GM19452 (cell line): ENCODE measurements around the gene RGMB.

ENCODE experiments used
- ATAC-seq: cut with Tn5 transposase; IDR thresholded peaks from one replicate; pipeline ENCODE4 v1.9.1; 2021; ENCODE audit not compliant: unreplicated experiment

Gene RGMB

DNA sequence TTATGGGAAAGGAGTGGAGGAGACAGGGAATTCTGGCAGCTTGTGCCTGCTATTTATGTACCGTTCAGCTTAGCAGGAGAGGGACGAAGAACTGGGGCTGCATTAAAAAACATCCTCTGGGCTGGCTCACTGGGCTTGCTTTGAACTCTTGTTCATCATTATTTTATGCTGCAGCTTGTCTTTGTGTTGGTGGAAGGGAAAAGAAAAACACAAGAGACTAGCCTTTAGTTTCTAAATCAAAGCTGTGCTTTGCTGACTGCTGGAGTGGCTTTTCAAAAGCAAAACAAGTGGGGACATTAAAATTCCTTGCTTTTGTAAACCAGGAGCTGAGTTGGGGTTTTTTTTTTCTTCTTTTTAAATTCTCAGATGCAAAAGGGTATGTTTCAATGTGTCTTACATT is 5.9 kb upstream of the RGMB start:
- no peak for ATAC-seq

DNA sequence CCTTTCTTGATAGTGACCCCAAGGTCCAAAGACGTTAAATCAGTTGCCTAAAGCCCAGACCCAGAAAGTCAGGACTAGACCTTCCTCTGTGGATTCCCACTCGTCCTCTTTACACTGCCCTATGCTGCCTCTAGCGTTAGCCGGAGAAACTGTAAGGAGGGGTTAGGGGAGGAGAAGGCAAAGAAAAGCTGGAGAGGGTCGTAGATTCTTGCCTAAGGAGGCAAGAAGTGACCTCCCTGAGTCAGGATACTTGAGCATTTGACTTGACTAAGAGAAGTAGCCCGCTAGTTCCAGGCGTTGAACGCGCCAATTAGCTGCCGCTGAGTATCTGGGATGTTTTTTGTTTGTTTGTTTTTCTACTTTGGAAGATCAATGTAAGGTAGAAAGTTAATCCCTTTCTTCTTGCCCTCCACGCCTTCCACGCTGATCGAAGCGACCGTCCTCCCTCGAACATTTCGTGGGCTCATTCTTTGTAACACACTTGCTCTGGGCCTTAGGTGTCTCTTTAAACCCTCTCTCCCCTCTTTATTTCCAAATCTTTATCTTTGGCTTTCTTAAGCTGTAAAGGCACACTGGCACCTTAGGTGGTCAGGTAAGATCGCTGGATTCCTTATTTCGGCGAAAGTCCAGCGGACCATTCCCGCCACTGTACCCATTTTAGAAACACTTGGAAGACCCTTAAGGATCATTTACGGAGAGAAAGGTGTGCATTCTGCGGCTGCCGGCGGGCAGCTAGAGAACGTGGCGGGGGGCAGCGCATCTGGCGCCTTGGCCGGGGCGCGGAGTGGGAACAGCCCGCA is 5.1 kb upstream of the RGMB start:
- ATAC-seq: peak; percentile 37

DNA sequence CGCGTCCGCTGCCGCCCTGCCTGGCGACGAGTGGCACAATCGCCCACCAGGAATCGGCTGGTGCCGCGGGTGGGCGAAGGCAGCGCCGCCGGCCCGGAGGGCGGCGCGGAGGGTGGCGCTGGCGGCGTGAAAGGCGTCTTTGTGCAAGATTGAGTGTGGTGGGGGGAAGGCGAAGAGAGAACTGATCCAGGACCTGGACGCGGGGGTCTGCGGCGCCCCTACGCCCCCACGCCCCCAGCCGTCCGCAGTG is 4.6 kb upstream of the RGMB start:
- no peak for ATAC-seq

DNA sequence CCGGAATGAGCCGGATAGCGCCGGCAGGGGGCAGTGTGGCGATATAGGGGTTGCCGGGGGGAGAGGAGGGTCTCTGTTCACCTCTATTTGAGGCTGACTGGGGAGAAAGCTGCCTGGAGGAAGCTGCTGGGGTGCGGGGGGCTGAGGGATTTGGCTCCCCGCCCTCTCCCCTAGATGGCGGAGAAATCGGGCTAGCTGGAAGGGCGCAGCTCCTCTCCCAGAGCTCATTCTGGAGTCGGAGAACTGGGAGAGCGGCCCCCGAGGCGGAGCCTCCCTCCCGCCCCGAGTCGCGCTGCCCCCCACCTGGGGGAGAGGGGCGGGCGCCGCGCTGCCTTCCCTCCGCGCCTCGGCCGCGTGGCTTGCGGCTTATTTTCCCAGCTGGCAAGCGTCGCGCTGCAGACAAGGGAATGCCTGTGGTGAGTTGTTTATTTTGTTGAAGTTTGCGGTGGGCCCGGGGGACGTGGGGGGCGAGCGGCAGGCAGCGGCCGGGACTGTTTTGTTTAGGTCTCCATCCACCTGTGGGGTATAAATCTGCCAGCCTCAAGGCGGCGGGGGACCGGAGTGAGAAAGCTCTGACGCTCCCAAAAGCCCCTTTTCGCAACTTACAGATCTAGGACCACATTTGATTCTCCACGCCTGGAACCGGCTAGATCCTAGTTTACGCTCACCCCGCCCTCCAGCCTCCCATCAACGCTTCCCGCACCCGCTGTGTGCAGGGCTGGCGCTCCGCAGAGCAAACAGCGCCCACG is 4.1 kb upstream of the RGMB start:
- ATAC-seq: no peak

DNA sequence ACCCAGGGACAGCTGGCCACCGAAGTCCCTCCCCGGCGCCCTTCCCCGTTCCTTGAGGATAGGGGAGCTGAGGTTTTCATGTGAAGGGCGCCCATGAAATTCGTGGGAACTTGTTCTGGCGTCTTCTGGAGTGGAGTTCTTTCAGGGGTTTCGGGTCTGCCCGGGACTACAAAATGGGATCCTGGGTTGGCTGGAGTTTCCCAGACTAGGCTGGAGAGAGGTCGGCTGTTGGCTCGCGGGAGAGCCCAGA is 3.6 kb upstream of the RGMB start:
- ATAC-seq: no peak

DNA sequence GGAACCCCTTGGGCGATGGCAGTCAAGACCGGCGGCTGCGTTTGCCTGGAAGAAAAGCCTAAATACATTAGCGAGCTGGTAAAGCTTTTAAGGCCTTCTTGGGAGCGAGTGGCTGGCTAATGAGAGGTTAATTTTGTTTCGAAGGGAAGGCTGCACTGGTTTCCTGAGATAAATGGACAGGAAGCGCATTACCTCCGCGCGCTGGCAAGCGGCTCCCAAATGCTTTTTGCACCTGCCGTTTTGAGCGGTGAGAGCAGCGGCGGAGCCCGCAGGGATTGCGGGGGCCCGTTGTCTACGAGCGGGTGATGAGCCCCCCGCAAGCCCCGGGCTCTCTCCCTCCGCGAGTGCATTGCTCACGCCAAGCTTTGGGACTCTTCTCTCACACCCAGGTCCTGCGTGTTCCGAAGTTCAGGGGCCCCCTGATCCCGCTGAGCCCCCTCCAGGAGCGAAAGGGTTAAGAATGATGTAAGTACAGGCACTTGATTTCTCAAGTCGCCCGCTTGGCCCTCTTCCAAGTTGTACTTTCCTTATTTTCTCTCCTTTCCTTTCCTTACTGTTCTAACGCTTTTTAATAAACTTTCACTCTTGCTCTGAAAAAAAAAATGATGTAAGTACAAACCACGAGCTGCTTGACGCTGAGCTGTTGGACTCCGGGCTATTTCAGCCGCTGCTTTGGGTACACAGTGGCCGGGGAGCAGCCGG is 3.1 kb upstream of the RGMB start:
- peak; percentile 8 for ATAC-seq

DNA sequence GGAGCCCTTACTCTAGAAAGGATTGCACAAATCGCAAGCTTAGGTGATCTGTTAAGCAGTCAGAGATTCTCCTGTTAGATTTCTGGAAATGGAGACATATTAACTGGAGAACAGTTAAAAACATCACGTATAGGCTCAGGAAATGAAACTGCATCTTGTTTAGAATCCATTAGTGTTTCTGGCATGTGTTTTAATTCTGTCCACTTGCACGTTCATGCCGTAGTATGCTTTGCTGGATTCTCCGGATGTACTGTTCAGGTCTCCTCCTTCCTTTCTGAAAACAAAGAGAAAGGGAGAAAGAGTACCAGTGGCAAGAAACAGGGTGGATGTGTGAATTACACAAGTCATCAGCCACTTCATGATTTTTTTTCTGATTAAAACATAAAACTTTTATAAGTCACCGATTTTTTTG is 2.5 kb upstream of the RGMB start:
- ATAC-seq: no peak

DNA sequence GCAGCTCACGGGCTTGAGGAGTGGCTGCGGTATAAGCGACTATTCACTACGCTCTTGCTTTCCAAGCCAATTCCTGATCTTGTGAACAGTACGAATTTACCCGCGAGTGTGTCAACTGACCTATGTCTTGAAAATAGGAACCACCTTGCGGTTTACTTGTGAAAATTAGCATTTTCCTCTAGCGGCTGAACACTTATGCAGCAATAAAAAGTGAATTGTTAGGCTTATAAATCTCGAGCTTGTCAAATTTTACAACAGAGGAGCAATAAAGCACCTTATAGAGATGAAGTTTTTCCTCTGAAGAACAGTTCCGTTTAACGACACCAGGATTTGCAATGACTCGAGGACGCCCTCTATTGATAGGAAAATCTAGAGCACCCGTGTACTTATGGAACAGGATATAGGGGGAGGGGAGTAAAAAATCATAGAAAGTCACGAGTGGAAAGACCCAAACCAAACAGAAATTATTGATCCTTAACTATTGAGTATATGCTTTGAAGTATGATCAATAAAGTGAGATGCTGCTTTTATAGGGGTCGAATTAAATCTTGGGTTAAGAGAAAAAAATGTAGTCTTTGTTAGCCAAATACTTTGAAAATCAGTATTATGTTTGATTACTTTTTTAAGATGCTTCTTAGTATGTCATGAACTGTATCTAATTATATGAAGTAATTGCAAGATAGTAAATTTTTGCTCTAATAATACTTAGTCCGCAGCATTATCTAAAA is 1.9 kb upstream of the RGMB start:
- ATAC-seq: no peak

DNA sequence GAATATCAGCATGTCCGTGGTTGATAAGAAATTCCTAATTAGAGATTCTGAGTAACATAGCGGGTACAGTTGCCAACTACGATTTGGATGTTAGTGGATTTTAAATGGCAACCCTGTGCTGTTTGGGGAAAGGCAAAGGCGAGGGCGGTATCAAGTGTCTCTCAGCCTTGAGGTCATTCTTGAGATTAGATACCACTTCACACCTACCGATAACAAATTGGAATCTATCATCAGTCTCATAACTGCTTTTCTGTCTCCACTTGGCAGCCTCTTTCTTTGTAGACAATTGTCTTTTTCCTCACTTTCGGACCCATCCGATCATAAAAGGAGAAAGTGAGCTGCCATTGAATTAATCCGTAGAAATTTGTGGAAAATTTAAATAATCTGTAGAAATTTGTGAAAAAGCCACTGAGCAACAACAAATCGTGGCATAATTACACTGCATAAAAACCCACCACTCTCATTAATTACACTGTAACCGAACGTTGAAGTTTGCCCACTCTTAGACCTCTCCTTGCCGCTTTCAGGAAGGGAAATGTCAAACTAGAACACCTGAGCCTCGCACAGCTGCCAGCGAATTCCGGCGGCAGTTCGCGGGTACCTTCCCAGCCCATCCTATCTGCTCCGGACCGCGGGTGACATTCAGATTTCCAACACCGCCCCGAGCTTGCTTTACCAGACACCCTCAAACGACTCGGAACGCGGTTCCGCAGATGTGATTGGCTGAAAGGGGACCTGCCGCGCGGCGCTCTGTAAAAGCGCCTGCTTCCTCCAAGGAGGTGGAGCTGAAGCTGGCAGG is 849 bp upstream of the RGMB start:
- peak; percentile 9 for ATAC-seq

DNA sequence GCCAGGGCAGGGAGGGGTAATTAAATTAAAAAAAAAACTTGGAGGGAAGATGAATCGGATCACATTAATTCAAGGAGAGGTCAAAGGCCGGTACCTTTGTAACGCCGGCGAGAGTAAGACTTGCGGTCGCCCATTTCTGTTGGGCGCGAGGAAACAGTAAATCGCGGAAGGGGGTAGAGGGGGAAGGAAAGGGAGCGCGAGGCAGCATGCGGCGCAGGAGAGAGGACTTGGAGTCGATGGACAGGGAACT is 324 bp upstream of the RGMB start:
- no peak for ATAC-seq

DNA sequence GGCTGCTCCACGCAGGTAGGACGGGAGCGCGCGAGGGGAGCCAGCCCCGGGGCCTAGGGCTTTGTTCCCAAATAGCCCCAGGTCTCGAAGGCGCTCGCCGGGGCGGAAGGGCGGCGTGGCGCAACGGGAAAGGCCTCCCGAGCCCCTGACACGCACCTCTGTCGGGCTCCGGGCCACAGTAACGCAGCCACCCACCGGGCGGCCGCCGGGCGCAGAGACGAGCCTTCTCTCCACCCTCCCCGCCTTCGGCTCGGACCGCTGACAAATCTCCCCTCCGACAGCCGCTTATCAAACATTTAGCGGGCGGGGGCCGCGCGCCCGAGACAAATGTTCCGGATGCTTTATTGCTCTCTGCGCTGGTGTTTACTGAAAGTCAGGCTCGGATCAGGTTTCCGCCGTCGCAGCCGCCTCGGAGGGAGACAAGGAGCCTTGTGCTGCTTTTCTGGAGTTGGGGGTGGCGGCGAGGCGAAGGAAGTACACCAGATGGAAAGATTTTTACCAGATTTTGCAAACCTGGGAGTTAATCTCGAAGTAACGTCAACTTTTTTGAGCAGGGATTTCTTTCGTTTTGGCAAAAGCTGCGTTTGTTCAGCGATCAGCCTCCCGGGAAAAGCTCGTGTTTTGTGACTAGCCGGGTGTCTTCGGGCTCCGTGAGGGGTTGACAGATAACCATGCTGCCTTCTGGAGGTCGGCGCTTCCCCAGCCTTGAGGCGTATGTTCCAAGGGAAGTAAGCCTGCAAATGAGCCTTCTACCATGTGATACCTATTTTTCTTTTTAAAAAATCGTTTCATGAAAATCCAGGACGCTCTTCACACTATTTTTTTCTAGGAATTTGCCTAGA is 950 bp downstream of the RGMB start:
- peak; percentile 33 for ATAC-seq

DNA sequence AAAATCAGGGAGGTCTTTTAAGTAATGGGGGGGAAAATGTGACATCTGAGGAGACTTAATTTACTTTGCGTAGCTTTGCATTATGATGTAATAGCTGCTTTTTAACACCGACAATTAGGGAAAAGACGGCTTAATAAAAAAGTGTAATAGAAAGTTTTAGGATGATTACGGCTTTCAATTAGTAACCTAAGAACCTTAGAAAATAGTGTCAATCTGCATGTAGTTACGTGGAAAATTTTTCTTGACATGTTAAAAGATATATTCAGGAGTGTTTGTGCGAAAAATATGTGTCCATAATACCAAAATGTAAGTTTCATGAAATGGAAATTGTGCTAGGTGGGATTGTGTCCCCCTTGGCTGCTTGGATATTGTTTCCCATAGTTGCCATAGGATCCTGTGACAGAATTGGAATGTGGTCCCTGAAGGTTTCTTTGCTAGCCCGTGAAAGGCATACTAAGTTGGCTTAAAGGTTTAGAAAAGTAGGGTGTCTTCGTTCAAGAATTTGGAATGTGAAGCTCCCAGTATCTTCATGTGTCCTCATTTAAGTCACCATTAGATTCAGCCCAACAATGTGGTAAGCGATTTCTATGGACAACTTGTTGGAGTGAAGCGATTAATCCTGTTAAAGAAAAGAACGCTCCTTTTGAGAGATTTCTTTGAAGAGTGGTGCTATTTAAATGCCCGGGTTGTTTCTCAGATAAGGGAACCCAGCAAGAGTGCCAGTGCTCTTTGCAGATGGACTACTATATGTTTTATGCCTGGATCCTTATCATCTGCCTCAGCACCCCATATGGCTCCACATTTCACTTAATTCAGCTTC is 2.0 kb downstream of the RGMB start:
- ATAC-seq: no peak

DNA sequence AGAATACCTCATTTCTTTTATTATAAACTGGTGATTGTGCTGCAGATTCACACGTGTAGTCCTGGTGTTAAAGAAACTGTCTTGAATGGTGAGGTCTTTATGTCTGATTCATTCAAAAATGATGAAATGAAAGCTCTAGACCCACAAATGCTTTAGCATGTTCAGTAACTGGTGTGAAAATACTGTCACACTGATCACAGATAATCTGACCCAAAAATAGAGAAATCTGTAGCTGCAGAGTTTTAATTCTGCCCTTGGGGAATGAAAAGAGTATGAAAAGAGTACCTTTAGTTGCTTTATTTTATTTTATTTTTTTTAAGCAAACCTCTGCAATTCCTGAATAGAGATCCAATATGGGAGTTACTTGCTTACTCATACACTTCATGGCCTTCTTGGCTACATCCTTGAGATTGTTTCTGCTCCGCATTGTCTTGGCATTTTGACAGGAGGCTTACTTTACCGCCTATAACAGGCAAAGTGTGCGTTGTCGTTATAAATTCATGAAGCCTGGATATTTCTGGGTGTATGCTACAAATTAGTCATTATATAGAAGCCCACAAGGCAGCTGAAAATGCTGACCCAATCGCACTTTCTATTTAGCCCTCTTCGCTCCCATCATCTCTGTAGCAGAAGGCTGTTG is 2.7 kb downstream of the RGMB start:
- ATAC-seq: no peak

DNA sequence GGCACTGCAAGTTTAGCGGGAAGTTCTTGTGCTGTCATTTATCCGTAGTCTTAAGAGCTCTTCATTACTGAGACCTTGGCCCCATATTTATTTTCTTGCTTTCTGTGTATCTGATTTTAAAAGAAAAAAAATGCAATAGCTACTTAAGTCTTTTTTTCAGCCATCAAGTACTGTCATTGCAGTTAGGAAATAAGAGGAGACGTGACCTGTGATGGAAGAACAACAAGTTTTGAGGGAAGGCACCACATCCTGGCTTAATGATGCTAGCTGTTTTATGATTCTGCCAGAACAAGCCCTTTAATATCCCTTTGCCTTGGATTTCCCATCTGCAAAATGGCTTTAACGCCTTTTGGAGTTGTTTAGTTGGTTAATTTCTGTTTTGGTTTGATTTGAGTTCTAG is 3.8 kb downstream of the RGMB start:
- ATAC-seq: no peak

DNA sequence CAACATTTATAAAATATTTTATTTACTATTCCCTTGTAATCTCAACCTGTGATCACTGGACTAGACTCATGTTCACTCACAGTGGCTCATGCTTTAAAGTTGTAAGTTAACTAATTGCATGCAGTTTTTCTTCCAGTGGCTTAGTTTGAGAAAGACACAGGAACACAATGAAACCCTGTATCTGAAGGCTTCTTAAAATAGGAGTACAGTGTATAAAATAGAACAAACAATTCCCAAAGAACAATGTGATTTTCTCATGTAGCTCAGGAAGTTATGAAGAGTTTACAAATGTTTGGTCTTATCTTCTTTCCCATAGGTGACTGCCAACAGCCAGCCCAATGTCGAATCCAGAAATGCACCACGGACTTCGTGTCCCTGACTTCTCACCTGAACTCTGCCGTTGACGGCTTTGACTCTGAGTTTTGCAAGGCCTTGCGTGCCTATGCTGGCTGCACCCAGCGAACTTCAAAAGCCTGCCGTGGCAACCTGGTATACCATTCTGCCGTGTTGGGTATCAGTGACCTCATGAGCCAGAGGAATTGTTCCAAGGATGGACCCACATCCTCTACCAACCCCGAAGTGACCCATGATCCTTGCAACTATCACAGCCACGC is 5.9 kb downstream of the RGMB start:
- no peak for ATAC-seq

DNA sequence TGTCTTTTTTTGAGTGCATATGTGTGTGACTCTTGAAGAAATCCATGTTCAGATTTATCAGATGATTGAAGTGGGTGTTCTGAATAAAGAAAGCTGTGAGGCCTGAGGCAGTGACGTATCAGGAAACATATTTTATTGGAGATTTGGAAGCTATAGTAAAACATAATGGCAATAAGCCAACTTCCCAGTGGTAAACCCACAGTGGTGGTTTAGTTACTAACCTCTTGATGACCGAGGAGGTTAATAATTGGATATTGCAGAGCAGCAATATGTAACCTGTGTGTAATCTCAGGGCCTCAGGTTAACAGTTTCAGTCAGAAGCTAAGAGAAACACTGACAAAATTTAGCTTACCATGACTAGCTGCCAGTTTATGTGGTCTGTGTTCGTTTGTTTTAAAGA is 6.9 kb downstream of the RGMB start:
- no peak for ATAC-seq

DNA sequence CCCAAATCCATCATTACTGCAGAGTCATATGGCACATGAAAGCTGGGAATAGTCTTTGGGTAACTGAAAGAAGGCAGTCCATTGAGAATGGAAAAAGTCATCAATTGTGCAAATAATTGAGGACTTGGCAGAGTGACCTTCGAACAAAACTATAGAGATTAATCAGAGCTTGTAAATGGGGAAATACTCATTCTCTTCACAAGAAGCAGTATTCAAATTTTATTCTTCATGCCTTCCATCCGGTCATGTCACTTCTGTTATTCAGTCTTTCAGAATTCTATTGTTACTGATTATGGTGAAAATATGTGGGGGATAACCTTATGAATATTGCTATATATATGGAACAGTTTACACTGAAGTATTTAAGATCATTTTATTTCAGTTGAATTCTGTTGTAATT is 8.1 kb downstream of the RGMB start:
- ATAC-seq: no peak

DNA sequence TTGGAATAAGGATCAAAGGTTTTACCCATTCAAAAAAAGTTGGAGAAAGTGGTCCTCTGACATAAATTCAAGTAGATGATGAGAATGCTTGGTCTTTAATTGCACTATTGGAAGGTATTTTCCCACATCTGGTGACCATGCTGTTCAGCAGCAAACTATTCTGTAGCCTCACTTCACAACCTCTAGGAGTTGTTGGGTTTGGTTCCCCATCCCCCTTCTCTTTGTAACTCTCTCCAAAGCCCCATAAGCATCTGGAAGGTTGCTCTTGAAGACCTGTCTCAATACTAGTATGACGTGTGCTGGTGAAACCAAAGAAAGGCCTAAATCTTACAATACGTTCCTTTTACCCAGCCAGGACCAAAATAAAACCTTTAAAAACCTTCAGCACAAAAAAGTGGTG is 8.5 kb downstream of the RGMB start:
- ATAC-seq: no peak
